SKM-1 treated with dmso at 0.1 percent for 144 hours (cell line): ENCODE measurements around the gene AP1G1.
"Not testable (repeated sequence)": the region's sequence is repeated elsewhere in the genome, so short reads cannot be mapped to it uniquely, and the experiment has no call there.

Experiments used
- DNase-seq: peaks from one replicate; lab custom pipeline; 2025; ENCODE audit not compliant: unreplicated experiment; lab: John Stamatoyannopoulos, UW

Gene AP1G1

GRCh38 chr16:71810155-71810530 lies 1.5 kb upstream of the AP1G1 start:
- not testable (repeated sequence) for DNase-seq

GRCh38 chr16:71807905-71808592 lies 585 bp downstream of the AP1G1 start:
- DNase-seq = no peak

GRCh38 chr16:71803305-71803690 lies 5.3 kb downstream of the AP1G1 start:
- DNase-seq = no peak

- no peak for DNase-seq
Measured at GRCh38 chr16:71796501-71797097, 12.0 kb downstream of the AP1G1 start.

- no peak for DNase-seq
Measured at GRCh38 chr16:71794943-71795342, 13.7 kb downstream of the AP1G1 start.

GRCh38 chr16:71794018-71794417 lies 14.6 kb downstream of the AP1G1 start:
- DNase-seq = no peak

GRCh38 chr16:71792176-71792575 lies 16.5 kb downstream of the AP1G1 start:
- no peak for DNase-seq

- DNase-seq = not testable (repeated sequence)
Measured at GRCh38 chr16:71790329-71790728, 18.3 kb downstream of the AP1G1 start.

GRCh38 chr16:71789136-71789535 lies 19.5 kb downstream of the AP1G1 start:
- no peak for DNase-seq

- no peak for DNase-seq
Measured at GRCh38 chr16:71788578-71788977, 20.1 kb downstream of the AP1G1 start.

- not testable (repeated sequence) for DNase-seq
Measured at GRCh38 chr16:71785143-71785542, 23.5 kb downstream of the AP1G1 start.

GRCh38 chr16:71784093-71784492 lies 24.5 kb downstream of the AP1G1 start:
- DNase-seq = no peak

GRCh38 chr16:71781741-71782140 lies 26.9 kb downstream of the AP1G1 start:
- no peak for DNase-seq

GRCh38 chr16:71780521-71781089 lies 28.0 kb downstream of the AP1G1 start:
- DNase-seq = no peak

GRCh38 chr16:71778780-71779179 lies 29.9 kb downstream of the AP1G1 start:
- no peak for DNase-seq

- DNase-seq = no peak
Measured at GRCh38 chr16:71777329-71777728, 31.3 kb downstream of the AP1G1 start.

GRCh38 chr16:71775949-71776348 lies 32.7 kb downstream of the AP1G1 start:
- no peak for DNase-seq

GRCh38 chr16:71771571-71771970 lies 37.1 kb downstream of the AP1G1 start:
- DNase-seq = no peak

GRCh38 chr16:71769222-71769621 lies 39.4 kb downstream of the AP1G1 start:
- no peak for DNase-seq

- DNase-seq = no peak
Measured at GRCh38 chr16:71767060-71767900, 41.4 kb downstream of the AP1G1 start.

GRCh38 chr16:71762186-71762585 lies 46.4 kb downstream of the AP1G1 start:
- no peak for DNase-seq

GRCh38 chr16:71761097-71761496 lies 47.5 kb downstream of the AP1G1 start:
- no peak for DNase-seq
